DMS79 (cell line): Measurements from ENCODE around the gene GNS.

Source experiments
- DNase-seq: peaks from one replicate; lab custom pipeline; 2025; lab: John Stamatoyannopoulos, UW

Gene GNS

GRCh38 chr12:64673490-64674169 lies 85.6 kb downstream of the GNS start:
- DNase-seq: no peak

DNA sequence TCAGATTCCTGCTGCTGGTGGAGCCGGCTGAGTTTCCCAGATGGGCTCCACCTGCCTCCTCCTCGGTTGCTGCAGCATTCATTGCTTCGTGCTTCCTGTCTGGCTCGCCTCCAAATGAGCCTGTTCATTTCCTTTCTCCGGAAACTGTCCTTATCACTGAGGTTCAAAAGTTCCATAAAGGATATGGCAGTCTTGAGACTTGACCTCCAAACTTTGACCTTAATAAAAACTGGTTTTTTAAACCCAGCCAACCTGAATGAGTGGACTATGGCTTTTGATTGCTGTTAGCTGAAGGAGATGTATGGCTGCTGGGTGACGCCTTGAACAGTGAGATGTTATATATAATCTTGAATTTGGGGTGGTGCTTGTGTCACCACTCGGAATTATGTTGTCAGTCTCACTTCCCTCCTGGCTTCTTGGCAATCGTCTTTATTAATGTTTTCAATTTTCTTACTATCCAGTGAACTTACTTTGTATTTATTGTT lies 86.2 kb downstream of the GNS start:
- DNase-seq: no peak

GRCh38 chr12:64671681-64672080 lies 87.5 kb downstream of the GNS start:
- no peak for DNase-seq

- DNase-seq: no peak
These were observed 88.1 kb downstream of the GNS start for GRCh38 chr12:64670919-64671639.

- no peak for DNase-seq
These were observed 89.2 kb downstream of the GNS start for GRCh38 chr12:64670019-64670418.

GRCh38 chr12:64669270-64669842 lies 89.8 kb downstream of the GNS start:
- DNase-seq: no peak

DNA sequence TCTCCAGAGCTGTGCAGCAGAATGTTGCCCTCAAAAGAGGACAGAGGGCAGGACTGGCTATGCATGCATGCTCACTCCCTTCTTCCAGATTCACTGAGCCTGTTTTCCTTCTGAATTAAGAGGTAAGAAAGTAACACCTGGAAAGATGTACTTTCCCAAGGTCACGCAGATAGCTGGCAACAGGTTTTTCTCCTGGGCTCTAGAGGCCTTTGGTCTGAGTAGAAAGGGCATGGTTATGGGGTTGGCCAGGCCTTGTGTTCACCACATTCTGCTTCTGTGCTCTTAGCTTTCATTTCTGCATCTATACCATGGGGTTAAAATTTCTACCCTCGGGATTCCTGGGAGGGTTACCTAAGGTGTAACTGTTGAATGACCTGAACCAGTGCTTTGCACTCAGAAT lies 91.4 kb downstream of the GNS start:
- no peak for DNase-seq

GRCh38 chr12:64666054-64666914 lies 92.9 kb downstream of the GNS start:
- no peak for DNase-seq

GRCh38 chr12:64665514-64665913 lies 93.7 kb downstream of the GNS start:
- DNase-seq: no peak
